Activated effector memory CD4-positive, alpha-beta T cell treated with Interleukin-2 at 50 U/mL for 16 hours (primary cell): ENCODE results near the gene CD180.
A peak's percentile ranks its signal among the peaks of the same experiment; 100 is the strongest.

Experiments used
- DNase-seq: peaks from one replicate; pipeline ENCODE4 v3.0.0-alpha.2; 2020

The CD180 gene

DNA sequence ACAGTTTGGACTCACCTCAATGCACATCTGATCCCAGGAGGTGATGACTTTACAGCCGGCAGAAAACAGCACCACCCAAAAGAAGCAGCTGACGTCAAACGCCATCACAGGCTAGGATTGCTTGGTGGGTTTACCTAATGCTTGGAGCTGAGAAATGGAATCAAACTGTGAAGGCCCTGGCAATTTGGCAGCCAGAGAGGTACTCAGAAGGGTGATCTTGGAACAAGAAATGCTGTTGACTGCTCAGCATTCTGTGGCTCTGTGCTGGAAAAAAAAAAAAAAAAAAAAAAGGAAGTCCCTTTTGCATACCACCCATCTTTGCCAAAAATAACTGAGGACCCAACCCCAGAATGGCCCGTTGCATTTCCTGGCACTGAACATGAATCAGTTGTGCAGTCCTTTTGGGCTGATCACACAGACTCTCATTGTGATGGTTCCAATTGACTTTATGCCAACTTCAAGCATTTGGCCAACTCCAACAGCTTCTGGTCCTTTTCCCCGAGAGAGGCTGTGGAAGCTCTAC is at the start of gene CD180:
Gene CD180, minus strand, starts transcription at position 263 of the 523 bp plus-strand sequence. Its CDS starts 158 bp downstream, at position 105.
- DNase-seq, result no peak

DNA sequence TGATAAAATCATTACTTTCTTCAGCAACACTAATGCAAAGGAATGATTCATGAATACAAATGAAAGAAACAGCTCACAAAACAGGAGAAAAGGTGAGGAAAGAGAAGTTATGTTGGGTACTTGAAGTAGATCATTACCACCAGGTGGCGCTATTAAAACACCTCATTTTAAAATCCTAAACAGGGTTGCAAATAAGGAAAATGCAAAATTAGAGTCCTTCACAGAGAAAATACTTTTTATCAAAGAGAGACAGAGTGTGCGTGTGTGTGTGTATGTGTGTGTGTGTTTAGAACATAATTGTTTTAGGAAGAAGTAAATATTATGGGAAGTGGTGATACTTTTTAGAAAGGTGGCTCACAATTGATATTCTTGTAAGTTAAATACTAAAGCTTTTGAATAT is 49.5 kb upstream of the CD180 start:
- DNase-seq, result no peak

DNA sequence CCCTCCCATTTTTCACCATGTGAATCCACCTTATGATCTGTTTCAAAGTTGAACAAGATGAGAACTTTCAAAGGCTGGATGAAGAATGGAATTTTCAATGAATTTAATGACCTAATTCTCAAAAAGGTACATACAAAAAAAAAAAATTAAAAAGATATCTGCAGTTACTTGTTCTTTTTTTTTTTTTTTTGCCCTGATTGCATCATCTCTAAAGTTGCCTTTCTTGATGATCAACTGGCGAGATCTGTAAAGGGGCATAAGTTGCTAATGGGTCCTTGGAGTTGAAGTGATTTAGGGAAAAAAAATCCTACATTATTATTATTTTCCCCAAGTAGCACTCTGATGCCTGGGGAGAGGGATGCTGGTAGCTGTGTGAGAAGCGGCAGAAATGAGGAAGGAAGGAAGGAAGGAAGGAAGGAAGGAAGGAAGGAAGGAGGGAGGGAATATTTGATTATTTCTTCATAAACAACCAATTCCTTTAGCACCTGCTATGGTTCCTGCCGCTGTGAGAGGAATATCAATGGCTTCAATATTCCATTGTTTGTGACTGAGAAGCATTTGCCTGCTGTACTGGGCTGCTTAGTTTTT is 48.8 kb upstream of the CD180 start:
- no peak for DNase-seq

DNA sequence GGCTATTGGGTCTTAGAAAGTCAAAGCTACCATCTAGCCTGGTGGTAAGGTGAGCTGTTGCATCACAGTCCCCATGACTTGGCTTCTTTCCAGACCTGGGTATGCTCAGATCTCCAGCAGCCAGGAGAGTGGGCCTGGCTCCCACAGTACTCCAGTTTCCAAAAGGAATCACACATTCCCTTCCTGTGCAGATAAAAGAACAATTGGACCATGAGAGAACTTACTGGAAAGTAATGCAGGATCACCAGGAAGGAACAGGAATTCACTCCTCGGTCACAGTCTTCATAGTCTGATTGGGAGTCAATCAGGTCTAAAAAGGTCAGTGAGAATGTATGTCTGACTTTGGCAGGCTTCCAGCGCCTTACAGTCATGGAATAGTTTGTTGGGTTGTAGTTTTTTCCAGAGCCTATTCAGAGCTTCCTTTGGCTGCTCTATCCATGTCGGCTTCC is 47.8 kb upstream of the CD180 start:
- DNase-seq, result no peak

DNA sequence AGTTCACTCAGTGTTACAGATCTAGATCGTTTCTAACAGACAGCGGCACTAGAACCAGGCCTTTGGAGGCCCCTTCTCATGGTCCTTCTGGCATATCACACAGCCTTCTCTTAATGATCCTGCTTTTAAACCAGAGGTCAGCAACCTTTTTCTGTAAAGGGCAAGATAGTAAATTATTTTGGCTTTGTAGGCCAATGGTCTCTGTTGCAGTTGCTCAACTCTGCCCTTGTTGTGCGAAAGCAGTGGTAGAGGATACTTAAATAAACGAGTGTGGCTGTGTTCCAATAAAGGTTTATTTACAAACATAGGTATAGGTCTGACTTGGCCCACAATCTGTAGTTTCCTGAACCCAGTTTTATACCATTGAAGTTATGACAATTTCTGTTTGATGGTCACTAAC is 47.3 kb upstream of the CD180 start:
- DNase-seq, result no peak

DNA sequence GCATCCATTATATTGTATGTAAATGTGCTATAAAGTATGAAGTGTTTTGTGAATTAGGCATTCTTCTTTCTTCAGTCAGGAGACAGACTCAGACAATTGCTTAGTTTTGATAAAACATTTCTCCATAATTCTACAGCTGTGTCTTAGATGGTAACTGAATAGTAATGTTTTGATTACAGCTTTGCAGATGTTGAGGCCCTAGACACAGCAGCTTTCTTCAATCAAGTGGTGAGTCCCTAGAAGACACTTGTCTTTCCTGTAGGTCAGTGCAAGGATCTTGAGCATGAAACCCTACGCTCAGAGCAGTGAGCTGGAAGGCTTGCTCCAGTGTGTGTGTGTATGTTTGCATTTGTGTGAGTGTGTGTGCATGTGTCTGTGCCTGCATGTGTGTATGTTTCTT is 46.8 kb upstream of the CD180 start:
- DNase-seq, result no peak

DNA sequence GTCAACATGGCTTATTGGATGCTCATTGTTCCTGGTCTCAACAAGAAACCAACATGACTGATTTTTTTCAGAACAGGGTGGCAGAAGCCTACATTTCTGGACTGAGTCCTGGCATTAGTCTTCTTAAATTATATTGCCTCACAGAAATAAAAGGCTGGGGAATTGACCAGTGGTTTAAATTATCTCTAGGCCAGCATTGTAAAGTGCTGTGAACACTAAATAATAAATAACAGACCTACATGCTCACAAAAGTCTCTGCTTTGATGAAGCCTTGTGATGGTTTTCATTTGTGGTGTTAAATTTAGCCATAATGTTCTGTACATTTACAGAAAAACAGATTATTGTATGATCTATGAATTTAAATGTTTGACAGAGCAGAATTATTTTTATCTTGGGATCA is 44.7 kb upstream of the CD180 start:
- no peak for DNase-seq

DNA sequence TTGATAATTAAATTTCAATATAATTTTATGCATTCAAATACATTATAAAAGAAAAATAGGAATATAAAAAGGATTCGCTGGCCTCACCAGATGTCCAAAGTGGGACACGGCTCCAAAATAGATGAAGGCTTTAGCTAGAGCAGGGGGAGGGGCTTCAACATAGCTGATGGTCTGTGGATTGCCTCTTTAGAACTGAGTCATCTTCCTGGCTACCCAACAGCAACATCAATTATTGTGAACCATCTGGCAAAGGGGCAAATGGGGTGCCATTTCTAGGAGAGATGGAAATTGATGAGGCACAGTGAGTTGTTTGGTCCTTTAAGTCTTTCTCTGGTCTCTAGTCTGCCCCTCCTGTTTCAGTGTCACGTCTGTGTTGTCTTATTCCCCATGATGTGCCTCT is 44.2 kb upstream of the CD180 start:
- no peak for DNase-seq

DNA sequence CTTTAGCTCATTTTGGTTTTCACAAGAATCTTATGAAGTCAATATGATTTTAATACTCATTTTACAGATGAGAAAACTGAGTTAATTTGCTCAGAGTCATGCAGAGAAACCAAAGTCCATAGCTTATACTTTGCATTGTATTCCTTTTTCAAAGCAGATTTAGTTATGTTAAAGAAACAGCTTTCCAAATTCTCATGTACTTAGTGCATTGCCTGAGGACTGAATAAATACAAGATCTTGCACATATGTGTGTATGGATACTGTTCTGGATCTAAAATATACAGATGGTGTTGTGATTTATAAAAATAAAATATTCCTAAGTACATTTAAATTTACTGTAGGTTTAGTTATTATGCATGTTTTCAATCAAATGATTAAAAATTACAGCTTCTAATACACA is 43.5 kb upstream of the CD180 start:
- DNase-seq, result no peak

DNA sequence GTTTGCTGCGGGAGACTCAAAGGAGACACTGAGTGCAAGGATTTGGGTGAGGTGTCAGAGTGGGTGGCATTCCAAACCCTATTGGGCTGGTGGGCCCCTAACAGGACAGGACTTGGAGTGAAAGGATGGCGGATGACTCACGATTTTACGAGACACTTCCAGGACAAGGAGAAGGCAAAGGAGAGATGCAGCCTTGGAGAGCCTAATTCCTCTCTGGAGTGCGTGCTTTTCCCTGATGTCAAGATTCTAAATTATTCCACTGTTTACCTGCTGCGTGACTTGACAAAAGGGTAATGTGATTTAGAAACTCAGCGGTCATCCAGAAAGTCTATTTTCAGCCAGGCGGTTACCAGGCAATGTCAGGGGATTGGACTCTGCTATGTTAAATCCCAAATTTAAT is 41.6 kb upstream of the CD180 start:
- no peak for DNase-seq

DNA sequence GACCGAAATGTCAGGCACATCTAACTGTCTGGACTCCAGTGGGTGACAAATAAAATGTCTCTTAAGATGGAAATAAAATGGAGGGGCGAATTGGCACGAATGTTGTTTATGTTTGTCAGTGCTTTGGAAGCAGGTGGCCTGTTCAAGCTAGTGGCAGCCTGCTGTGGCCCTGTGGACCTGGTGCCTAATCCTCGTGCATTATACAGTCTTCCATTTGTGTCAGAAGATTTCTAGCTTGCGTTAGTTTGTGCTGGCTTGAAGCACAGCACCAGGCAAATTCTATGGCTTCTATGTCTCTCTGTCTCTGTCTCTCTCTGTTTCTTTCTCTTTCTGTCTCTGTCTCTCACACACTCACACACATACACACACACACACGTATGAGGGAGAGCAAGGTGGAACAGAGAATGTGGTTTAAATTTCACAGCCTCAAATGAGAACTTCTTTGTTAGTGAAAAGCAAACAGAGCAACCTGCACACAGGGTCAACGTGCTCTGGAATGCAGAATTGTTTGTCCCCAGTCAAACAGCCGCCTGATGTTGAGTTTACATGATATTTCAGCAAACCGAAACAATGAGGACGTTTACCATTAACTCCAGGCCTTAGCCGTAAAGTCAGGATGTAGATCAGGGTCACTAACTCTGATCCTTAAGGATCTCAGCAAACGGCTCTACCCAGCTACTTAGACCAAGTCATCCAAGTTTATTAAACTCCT is 39.0 kb upstream of the CD180 start:
- DNase-seq, result no peak

DNA sequence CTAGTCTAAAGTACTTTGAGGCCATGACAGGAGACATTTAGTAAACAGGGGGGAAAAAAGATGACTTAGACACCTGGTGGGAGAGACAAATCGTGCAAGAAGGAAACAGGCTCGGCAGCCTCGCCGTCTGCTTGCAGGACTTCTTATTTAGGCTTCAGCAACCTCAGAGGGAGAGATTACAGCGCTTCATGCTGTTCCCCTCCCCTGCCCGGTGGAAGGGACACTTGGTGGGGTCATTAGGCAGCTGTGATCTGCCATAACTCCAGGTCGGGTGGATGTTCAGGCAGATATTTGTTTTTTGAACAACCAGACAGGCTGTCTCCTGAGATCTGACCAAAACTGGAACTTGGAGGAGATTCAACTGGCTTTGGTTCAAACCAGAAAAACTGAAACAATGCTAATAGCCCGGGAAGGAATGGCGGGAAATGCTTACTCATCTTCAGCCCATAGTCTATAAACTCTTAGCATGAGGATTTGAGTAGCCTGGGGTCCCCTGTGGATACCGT is 38.1 kb upstream of the CD180 start:
- DNase-seq, result no peak

DNA sequence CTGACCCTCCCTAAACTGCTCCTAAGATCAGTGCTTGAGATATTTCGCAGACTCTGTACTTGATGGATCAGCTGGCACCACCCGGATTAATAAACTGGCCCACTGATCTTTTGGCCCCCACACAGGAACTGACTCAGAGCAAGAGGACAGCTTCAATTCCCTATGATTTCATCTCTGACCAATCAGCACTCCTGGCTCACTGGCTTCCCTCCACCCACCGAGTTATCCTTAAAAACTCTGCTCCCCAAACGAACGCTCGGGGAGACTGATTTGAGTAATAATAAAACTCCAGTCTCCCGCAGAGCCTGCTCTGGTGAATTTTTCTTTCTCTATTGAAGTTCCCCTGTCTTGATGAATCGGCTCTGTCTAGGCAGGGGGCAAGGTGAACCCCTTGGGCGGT is 36.5 kb upstream of the CD180 start:
- no peak for DNase-seq

DNA sequence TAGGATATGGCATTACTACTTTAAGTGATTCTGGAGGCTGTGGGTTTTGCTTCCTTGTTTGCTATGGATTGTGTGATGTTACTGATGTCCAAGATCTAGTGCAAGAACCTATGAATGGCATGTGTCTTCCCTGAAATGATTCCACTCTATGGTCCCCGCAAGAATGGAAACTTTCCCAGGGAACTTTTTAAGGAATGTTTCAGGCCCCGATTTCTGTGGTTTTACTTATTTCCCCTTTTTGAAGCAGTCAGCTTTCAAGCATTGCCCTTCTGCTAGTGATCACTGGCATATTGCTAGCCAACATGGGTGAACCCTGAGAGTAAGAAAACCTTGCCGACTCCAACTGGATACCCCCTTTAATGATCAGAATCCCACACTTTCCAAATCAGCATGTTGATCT is 26.6 kb upstream of the CD180 start:
- DNase-seq, result no peak

DNA sequence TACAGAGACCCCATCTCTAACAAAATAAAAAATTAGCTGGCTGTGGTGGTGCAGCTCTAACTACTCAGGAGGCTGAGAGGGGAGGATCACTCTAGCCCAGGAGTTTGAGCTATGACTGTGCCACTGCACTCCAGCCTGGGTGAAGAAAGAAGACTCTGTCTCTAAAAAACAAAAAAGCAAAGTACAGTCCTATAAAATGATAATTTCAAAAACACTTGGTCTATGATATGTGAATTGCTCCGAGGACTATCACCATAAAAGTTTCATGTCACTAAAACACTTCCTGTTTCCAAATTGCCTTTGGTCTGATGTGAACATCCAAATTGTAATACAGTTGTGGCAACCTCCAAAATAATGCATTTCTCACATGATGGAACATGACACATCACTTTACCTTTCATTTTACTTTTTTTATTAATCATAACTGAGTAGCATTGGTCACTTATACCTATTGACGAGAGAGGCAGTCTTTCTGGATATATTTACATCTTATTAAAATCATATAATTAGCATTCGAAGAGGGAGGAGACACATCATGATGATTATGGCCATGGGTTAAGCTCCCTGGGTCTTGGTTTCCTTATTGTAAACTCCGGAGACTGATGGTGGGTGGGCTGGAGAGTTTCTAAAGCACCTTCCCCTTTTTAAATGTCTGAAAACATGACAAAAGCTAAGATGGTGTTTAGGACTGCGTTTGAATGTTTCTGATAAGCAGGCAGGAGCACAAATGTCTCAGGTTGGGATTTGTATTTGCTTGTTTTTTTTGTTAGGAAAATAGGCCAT is 25.8 kb upstream of the CD180 start:
- DNase-seq, result no peak

DNA sequence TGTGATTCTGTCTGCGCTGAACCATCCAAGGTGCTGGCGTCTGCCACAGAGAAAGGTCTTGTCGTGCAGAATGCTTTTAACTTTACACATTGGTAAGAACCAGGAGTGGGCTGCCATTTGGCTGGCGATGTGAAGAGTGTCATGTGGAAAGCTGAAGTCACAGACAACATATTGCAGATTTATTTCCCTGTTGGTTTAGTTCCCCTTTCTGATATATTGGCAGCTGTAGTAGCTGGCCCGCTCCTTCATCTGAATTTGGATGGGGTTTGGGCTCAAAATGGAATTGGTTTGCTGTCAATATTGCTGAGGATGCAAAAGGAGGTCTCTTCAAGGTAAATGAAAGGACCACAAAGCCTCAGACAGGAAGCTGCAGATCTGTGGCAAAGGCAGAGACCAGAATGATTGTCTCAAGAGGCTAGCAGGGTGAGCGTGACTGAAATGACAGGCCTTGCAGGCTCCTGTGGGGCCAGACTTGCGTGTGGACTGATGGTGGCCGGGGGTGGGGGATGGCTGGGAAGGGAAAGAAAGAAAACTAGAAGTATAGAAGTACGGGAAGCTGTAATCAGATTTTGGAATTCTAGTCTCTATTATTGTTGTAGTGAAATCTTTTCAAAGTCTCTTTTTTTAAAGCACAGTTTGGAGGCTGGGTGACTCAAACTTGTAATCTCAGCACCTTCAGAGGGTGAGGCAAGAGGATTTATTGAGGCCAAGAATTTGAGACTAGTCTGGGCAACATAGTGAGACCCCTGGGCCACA is 25.1 kb upstream of the CD180 start:
- peak; percentile 54 for DNase-seq

DNA sequence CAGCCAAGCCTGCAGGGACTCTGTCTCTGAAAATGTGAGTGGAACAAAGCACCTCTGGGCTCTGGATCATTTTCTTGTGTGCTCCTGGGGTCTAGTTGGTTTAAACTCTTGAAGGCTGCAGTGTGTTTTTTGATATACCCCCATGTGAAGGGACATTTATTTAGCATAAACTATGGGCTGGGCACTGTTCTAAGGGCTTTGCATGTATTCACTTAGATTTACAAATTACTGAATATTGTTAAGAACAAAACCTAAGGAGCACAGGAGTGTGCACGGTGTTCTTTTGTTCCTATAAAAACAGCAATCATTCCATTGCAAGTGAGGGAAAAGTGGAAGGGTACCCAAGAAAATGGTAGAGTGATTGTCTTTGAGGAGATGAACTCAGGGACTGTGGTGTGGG is 20.0 kb upstream of the CD180 start:
- no peak for DNase-seq

DNA sequence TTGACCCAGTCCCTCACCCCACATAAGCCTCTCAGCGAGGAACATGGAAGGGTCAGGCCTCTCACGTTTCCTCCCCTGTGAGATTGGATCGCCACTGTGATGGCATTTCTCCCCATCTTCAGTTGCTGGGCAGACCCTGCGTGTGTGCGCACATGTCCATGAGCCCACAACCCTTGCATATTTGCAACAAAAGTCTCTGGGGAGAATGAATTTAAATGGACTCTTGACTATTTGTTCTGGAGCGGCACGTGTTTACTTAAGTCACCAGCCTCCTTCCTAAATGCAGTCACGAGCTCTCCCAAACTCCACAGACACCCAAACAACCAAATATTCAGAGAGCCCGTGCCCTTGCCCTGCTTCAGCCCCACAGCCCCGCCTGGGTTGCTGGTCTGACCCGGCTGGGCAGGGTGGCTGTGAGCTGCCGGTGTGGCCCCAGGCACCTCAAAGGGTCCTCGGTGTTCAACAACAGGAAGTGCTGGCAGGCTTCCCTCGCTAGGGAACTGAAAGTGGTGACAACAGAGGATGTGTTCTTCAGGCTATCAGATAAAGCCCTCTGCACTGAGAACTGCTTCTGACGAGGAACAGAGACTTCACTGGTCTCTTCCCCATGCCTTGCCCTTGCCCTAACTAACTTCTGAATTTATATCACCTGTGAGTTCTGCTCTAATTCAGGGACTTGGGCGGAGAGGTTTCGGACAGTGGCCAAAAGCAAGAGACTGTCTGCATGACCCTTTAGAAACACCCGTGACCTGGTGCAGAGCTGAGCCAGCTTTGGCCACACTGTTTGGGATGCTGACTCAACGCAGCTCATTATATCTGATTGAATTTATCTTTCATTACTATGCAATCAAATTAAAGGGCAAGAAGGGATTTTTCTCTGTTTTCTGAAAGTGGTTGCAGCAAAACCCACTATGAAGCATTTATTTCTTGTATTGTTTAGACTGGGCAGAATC is 19.2 kb upstream of the CD180 start:
- DNase-seq, result peak; percentile 74

DNA sequence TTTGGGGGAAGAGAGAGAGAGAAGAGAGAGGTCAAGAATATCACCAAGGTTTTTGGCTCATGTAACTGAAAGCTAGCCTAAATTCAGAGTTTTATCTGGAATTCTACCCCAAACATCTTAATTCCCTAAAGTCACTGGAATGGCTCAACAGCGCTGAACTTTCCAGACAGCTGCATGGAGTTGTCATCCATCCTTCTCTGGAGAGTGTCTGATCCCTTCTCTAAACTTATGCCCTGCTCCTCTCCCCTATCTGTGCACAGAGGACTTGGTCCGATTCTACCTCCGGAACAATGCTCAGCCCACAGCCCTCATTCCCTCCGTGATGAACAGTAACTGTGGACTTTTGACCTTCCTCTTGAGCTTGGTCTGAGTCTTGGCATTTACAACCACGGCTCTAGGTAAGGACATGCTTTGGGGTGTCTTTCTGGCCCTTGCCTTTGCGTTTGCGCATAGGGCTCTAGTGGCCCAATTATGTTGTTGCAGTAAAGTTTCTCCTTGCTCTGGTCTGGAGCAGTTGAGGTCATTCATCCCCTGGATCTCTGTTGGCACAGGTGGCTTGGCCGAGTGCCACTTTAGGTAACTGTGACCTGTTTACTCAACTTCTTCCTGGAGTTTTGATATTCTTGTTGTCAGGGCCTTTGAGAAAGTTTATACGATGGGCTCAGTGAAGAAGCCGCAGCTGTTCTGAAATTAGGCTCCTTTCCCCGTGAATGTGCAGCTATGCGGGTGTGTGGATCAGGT is 18.3 kb upstream of the CD180 start:
- DNase-seq, result no peak

DNA sequence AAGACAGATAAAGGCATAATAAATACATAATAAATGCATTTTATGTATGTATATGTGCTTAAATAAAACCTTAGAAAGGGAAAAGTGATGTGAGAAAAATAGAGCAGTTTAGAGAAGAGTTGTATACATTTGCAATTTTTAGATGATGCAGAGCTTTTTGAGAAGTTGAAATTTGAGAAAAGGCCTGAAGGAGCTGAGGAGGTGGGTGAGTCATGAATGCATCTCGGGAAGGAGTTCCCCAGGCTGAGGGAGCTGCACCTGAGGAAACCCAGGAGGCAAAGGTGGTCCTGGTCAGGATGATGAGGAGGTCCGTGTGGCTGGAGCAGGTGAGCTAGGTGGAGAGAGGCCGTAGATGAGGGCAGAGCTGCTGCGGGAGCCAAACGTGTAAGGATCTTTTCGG is 17.4 kb upstream of the CD180 start:
- no peak for DNase-seq

DNA sequence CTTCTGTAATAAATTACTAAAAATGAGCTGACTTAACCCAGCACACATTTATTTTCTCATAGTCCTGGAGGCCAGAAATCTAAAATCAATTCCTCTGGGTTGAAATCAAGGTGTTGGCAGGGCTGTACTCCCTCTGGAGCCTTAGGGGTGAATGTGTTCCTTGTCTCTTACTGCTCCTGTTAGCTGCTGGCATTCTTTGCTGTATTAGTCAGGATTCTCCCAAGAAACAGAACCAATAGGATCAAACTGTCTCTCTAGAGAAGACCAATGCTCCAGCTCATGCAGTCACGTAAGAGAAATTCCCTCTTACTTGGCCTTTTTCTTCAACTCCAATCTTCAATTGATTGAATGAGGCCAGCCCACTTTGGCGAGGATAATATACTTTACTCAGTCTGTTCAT is 15.3 kb upstream of the CD180 start:
- DNase-seq, result no peak
